Posterior cingulate gyrus (tissue), 11 donors: ENCODE results near the gene BRD7.

Source experiments
- DNase-seq, 10 donors: peaks; one replicate each; pipeline versions ENCODE4 v3.0.0 to v3.0.0-alpha.2; 2020 to 2021; ENCODE audit warnings: mixed read lengths in 3 of 10
- intact Hi-C: fragments of 100-400 bp; cut with DNase I; formaldehyde crosslinking; loops from one replicate; pipeline ENCODE4 v1.15.1; 2023

The BRD7 gene

GRCh38 chr16:50309527-50310307 lies 59.1 kb downstream of the BRD7 start:
- DNase-seq: peak in 6 of 10 donors; percentile 7 to 72 (median 34)
- intact Hi-C loops: no loop called here

- peak in 4 of 10 donors; percentile 3 to 58 (median 34) for DNase-seq
- intact Hi-C loops: no loop called here
Measured at GRCh38 chr16:50309156-50309526, 59.6 kb downstream of the BRD7 start.

GRCh38 chr16:50308237-50308965 lies 60.4 kb downstream of the BRD7 start:
- DNase-seq: peak in 6 of 10 donors; percentile 5 to 74 (median 14)

GRCh38 chr16:50306287-50306686 lies 62.5 kb downstream of the BRD7 start:
- intact Hi-C loops: no loop called here
- peak in 2 of 10 donors; percentile 19 to 85 for DNase-seq

More at GRCh38 chr16:50308237-50308965, 60.4 kb downstream of the BRD7 start:
- intact Hi-C loops: no loop called here

GRCh38 chr16:50305441-50306061 lies 63.2 kb downstream of the BRD7 start:
- intact Hi-C loops: no loop called here
- DNase-seq: peak in 5 of 10 donors; percentile 5 to 79 (median 8)

GRCh38 chr16:50304467-50305440 lies 64.0 kb downstream of the BRD7 start:
- DNase-seq: peak in 7 of 10 donors; percentile 5 to 72 (median 17)
- intact Hi-C loops: no loop called here

- intact Hi-C loops: no loop called here
- peak in 8 of 10 donors; percentile 0 to 80 (median 16) for DNase-seq
Measured at GRCh38 chr16:50303605-50304466, 65.0 kb downstream of the BRD7 start.

- peak in 3 of 10 donors; percentile 3 to 11 (median 9) for DNase-seq
- intact Hi-C loops: no loop called here
Measured at GRCh38 chr16:50303041-50303604, 65.7 kb downstream of the BRD7 start.

- peak in 2 of 10 donors; percentile 6 to 32 for DNase-seq
- intact Hi-C loops: no loop called here
Measured at GRCh38 chr16:50302472-50303005, 66.2 kb downstream of the BRD7 start.

- intact Hi-C loops: no loop called here
- DNase-seq: peak in 7 of 10 donors; percentile 5 to 77 (median 14)
Measured at GRCh38 chr16:50301626-50302471, 66.9 kb downstream of the BRD7 start.

- peak in 3 of 10 donors; percentile 10 to 67 (median 11) for DNase-seq
Measured at GRCh38 chr16:50300942-50301625, 67.7 kb downstream of the BRD7 start.

GRCh38 chr16:50299508-50300105 lies 69.2 kb downstream of the BRD7 start:
- DNase-seq: peak in 6 of 10 donors; percentile 3 to 70 (median 12)
- intact Hi-C loops: no loop called here

More at GRCh38 chr16:50300942-50301625, 67.7 kb downstream of the BRD7 start:
- intact Hi-C loops: no loop called here

GRCh38 chr16:50298591-50299507 lies 69.9 kb downstream of the BRD7 start:
- intact Hi-C loops: no loop called here
- peak in 8 of 10 donors; percentile 1 to 73 (median 8) for DNase-seq

- intact Hi-C loops: no loop called here
- peak in 5 of 10 donors; percentile 1 to 57 (median 39) for DNase-seq
Measured at GRCh38 chr16:50298075-50298460, 70.7 kb downstream of the BRD7 start.
